SK-N-SH (cell line): ENCODE data around the gene MAP2K5. TPM values are rescaled to one million over a fixed set of nuclear protein-coding genes. Genes with fewer than 3 reads are reported as not detected.

Experiments
- CTCF ChIA-PET: fragments of 300-600, 350-600 bp; formaldehyde crosslinking; extraction: SDS; loops from one replicate; lab custom pipeline; 2021; lab: Yijun Ruan, JAX
- POLR2A ChIA-PET: fragments of 350-600 bp; sonication (Branson Sonifier 250); formaldehyde crosslinking; extraction: SDS; loops from one replicate; lab custom pipeline; 2020; ENCODE audit warnings: antibody characterized with exemption, inconsistent platforms; lab: Yijun Ruan, JAX
- DNase-seq: peaks from one replicate; pipeline ENCODE4 v3.0.0; 2012
- H2AFZ ChIP-seq: fragments of 200-600 bp; sonication (generic); 2 replicates; pipeline ENCODE4 v1.8.1; 2016; ENCODE audit warnings: antibody characterized with exemption, mild to moderate bottlenecking, low read depth
- H3F3A ChIP-seq: fragments of 200-600 bp; sonication (generic); replicated peaks from 2 replicates; pipeline ENCODE3; 2016; ENCODE audit warnings: antibody characterized with exemption, mild to moderate bottlenecking; ENCODE audit not compliant: insufficient read depth
- H3K27ac ChIP-seq, 2 experiments: fragments of 200-500 bp in 1 of 2; fragments of 200-600 bp in 1 of 2; sonication (Bioruptor generic) in 1 of 2; sonication (generic), shearing (Covaris generic) in 1 of 2; 2 replicates each; pipeline versions ENCODE4 v1.5.1 to v1.6.1; 2014 to 2016; ENCODE audit warnings: low read depth in 2 of 2, inconsistent platforms in 1 of 2, low read length in 1 of 2, mild to moderate bottlenecking in 1 of 2, mixed read lengths in 1 of 2
- H3K27me3 ChIP-seq: fragments of 200-600 bp; sonication (generic), shearing (Covaris generic); 2 replicates; pipeline ENCODE4 v1.6.1; 2016; ENCODE audit warnings: mixed run types; ENCODE audit not compliant: insufficient read depth
- H3K36me3 ChIP-seq, 2 experiments: fragments of 200-500 bp in 1 of 2; fragments of 200-600 bp in 1 of 2; sonication (Bioruptor generic) in 1 of 2; sonication (generic) in 1 of 2; replicated peaks in 1 of 2; 2 replicates each; pipeline versions ENCODE3 to v1.5.1; 2014 to 2016; ENCODE audit warnings: low read length in 1 of 2, mild to moderate bottlenecking in 1 of 2; ENCODE audit not compliant: insufficient read depth in 2 of 2, control insufficient read depth in 1 of 2
- H3K4me1 ChIP-seq, 2 experiments: fragments of 200-500 bp in 1 of 2; fragments of 200-600 bp in 1 of 2; sonication (Bioruptor generic) in 1 of 2; sonication (generic), shearing (Covaris generic) in 1 of 2; 2 replicates each; pipeline versions ENCODE4 v1.5.1 to v1.6.1; 2014 to 2016; ENCODE audit warnings: low read depth in 1 of 2, low read length in 1 of 2, mixed run types in 1 of 2; ENCODE audit not compliant: insufficient read depth in 2 of 2, control insufficient read depth in 1 of 2
- H3K4me2 ChIP-seq: fragments of 200-600 bp; sonication (generic), shearing (Covaris generic); 2 replicates; pipeline ENCODE4 v1.6.1; 2017; ENCODE audit warnings: mixed run types
- H3K4me3 ChIP-seq, 2 experiments: fragments of 200-500 bp in 1 of 2; fragments of 200-600 bp in 1 of 2; sonication (Bioruptor generic) in 1 of 2; sonication (generic), shearing (Covaris generic) in 1 of 2; 2 replicates each; pipeline versions ENCODE4 v1.5.1 to v1.8.1; 2014 to 2016; ENCODE audit warnings: low read depth in 2 of 2, inconsistent platforms in 1 of 2, low read length in 1 of 2, mild to moderate bottlenecking in 1 of 2, mixed read lengths in 1 of 2, moderate library complexity in 1 of 2
- H3K79me2 ChIP-seq: fragments of 200-600 bp; sonication (generic); 2 replicates; pipeline ENCODE4 v1.8.1; 2017; ENCODE audit warnings: mild to moderate bottlenecking; ENCODE audit not compliant: insufficient read depth
- H3K9ac ChIP-seq: fragments of 200-600 bp; sonication (generic); 2 replicates; pipeline ENCODE4 v1.6.1; 2017; ENCODE audit warnings: mixed run types
- H3K9me2 ChIP-seq: fragments of 200-600 bp; sonication (generic); 2 replicates; pipeline ENCODE4 v1.6.1; 2017; ENCODE audit warnings: mixed run types
- H3K9me3 ChIP-seq: fragments of 200-600 bp; sonication (generic); 2 replicates; pipeline ENCODE4 v1.6.1; 2017; ENCODE audit warnings: mixed run types, mild to moderate bottlenecking, moderate library complexity
- H4K20me1 ChIP-seq: fragments of 200-600 bp; sonication (generic); 2 replicates; pipeline ENCODE4 v1.6.1; 2017; ENCODE audit warnings: mild to moderate bottlenecking, mixed run types; ENCODE audit not compliant: insufficient read depth
- EZH2phosphoT487 ChIP-seq: fragments of 200-600 bp; sonication (generic); IDR thresholded peaks from 2 replicates; pipeline ENCODE4 v1.6.1; 2017; ENCODE audit warnings: low read depth, mixed run types, mild to moderate bottlenecking, antibody characterized with exemption, moderate library complexity, borderline replicate concordance
- FOSL2 ChIP-seq: IDR thresholded peaks from 2 replicates; pipeline ENCODE4 v1.4.0; 2012; ENCODE audit warnings: low read depth, mild to moderate bottlenecking, moderate library complexity, borderline replicate concordance
- GABPA ChIP-seq: IDR thresholded peaks from 2 replicates; pipeline ENCODE4 v1.4.0; 2012; ENCODE audit warnings: low read depth, mild to moderate bottlenecking
- JUND ChIP-seq: IDR thresholded peaks from 2 replicates; pipeline ENCODE4 v1.4.0; 2012
- MEF2A ChIP-seq: IDR thresholded peaks from 2 replicates; pipeline ENCODE4 v1.4.0; 2012; ENCODE audit warnings: low read depth, borderline replicate concordance
- MXI1 ChIP-seq: IDR thresholded peaks from 2 replicates; pipeline ENCODE4 v1.6.1; 2012; ENCODE audit warnings: mild to moderate bottlenecking, low read depth, low read length, improper control_type of control experiment
- NRF1 ChIP-seq: IDR thresholded peaks from 2 replicates; pipeline ENCODE4 v1.6.1; 2012; ENCODE audit warnings: low read depth, mild to moderate bottlenecking, low read length
- PBX3 ChIP-seq: IDR thresholded peaks from 2 replicates; pipeline ENCODE4; 2012
- RCOR1 ChIP-seq: fragments of 150-350 bp; IDR thresholded peaks from 2 replicates; pipeline ENCODE4 v1.6.1; 2017; ENCODE audit warnings: antibody characterized with exemption, low read length
- TEAD4 ChIP-seq: IDR thresholded peaks from 2 replicates; pipeline ENCODE4 v1.4.0; 2012; ENCODE audit warnings: mild to moderate bottlenecking, borderline replicate concordance; ENCODE audit not compliant: insufficient read depth
- USF1 ChIP-seq: IDR thresholded peaks from 2 replicates; pipeline ENCODE4 v1.4.0; 2012; ENCODE audit warnings: low read depth, borderline replicate concordance
- ZBTB33 ChIP-seq: IDR thresholded peaks from 2 replicates; pipeline ENCODE4 v1.4.0; 2012; ENCODE audit warnings: low read depth, borderline replicate concordance
- WGBS: methylation state at CpG from one replicate; pipeline ENCODE4 v1.1.6; 2017; ENCODE audit warnings: low lambda C conversion rate; 5-methylcytosine and 5-hydroxymethylcytosine counted together
- polyA plus RNA-seq, 3 experiments: library from polyadenylated mRNA; depleted of rRNA; stranded (reverse); fragments of >200 nt; gene quantifications; 2 replicates each; pipeline ENCODE4 v1.2.3, GENCODE V29; 2012
- TF ChIP-seq, protein P1 (sequence below): fragments of 150-350 bp; IDR thresholded peaks from 2 replicates; pipeline ENCODE4 v1.6.1; 2016; ENCODE audit warnings: mild to moderate bottlenecking, low read depth, low read length
- TF ChIP-seq, protein P2 (sequence below): IDR thresholded peaks from 2 replicates; pipeline ENCODE4 v1.4.0; 2012; ENCODE audit warnings: low read depth
- TF ChIP-seq, protein P3 (sequence below): fragments of 150-350 bp; IDR thresholded peaks from 2 replicates; pipeline ENCODE4 v1.6.1; 2017; ENCODE audit warnings: antibody characterized with exemption, low read length, low read depth, borderline replicate concordance

MAP2K5 gene
- polyA plus RNA-seq, 1 of the 3 experiments (the other 2 are of a cell fraction), result 6.2 TPM

DNA sequence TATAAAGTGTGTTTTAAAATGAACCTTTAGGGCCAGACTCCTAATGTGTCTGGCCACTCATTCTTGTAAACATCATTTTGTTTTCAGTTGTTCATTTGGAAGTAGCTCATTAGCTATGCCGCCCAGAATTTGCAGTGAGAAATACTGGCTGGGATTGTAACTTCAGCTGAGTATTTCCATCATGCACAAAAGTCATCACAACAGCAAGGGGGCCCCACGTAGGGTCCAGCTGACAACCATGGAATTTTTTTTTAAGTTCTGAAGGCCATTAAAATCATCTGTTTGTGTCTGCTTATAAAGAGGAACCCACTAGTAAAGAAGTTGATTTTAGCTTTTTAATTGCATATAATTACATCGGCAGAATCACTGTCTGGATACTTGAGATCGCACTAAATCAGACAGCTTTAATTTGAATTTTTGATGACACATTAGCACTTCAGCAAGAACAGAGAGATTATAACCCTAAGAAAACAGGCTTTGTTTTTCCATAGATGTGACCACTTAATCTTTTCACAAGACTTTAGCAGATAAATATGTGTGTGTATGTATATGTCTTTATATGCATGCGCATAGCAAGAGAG, 236.6 kb downstream of the MAP2K5 start (continued):
- TF ChIP-seq USF1 (no peak), MEF2A (no peak)

- CTCF ChIA-PET, result no interaction called here
- Histone ChIP-seq H3K79me2 (no peaks in the 10 kb centered on the region), H3F3A (no peaks in the 10 kb centered on the region), H3K4me1 (peaks cover 2 to 12% of the 10 kb centered on the region in 2 experiments), H3K27ac (no peak overlapping the region), H4K20me1 (no peaks in the 10 kb centered on the region), H3K4me2 (no peak overlapping the region), H3K9me3 (no peaks in the 10 kb centered on the region), H3K9ac (no peak overlapping the region), H3K27me3 (no peaks in the 10 kb centered on the region), H3K4me3 (no peak overlapping the region), H2AFZ (no peak overlapping the region), H3K9me2 (no peaks in the 10 kb centered on the region), H3K36me3 (peaks cover 0 to 6% of the 10 kb centered on the region in 2 experiments)
- POLR2A ChIA-PET, result no interaction called here
- DNase-seq, result no peak
- TF ChIP-seq, protein P1, sequence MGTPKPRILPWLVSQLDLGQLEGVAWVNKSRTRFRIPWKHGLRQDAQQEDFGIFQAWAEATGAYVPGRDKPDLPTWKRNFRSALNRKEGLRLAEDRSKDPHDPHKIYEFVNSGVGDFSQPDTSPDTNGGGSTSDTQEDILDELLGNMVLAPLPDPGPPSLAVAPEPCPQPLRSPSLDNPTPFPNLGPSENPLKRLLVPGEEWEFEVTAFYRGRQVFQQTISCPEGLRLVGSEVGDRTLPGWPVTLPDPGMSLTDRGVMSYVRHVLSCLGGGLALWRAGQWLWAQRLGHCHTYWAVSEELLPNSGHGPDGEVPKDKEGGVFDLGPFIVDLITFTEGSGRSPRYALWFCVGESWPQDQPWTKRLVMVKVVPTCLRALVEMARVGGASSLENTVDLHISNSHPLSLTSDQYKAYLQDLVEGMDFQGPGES, result no peak
- TF ChIP-seq JUND (no peak), GABPA (no peak), MXI1 (no peak), EZH2phosphoT487 (no peak), NRF1 (no peak), RCOR1 (no peak)
- TF ChIP-seq, protein P2, sequence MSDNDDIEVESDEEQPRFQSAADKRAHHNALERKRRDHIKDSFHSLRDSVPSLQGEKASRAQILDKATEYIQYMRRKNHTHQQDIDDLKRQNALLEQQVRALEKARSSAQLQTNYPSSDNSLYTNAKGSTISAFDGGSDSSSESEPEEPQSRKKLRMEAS, result no peak
- TF ChIP-seq, protein P3, sequence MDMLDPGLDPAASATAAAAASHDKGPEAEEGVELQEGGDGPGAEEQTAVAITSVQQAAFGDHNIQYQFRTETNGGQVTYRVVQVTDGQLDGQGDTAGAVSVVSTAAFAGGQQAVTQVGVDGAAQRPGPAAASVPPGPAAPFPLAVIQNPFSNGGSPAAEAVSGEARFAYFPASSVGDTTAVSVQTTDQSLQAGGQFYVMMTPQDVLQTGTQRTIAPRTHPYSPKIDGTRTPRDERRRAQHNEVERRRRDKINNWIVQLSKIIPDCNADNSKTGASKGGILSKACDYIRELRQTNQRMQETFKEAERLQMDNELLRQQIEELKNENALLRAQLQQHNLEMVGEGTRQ, result no peak
- WGBS, result 95% methylated on average over 6 of the region's 6 CpGs
Measured at GRCh38 chr15:67779549-67780111, 237.1 kb downstream of the MAP2K5 start.

GRCh38 chr15:67781061-67781460, 238.6 kb downstream of the MAP2K5 start:
- H2AFZ ChIP-seq, result no peak overlapping the region
- DNase-seq, result no peak
- H3K4me3 ChIP-seq, result no peak overlapping the region
- no peaks in the 10 kb centered on the region for H4K20me1 ChIP-seq
- H3K9me2 ChIP-seq, result no peaks in the 10 kb centered on the region
- H3K4me2 ChIP-seq, result no peak overlapping the region
- H3K9me3 ChIP-seq, result no peaks in the 10 kb centered on the region
- H3F3A ChIP-seq, result no peaks in the 10 kb centered on the region
- 90% methylated on average over 3 of the region's 3 CpGs for WGBS
- H3K36me3 ChIP-seq, result peaks cover 0 to 6% of the 10 kb centered on the region in 2 experiments
- H3K27ac ChIP-seq, result no peak overlapping the region
- POLR2A ChIA-PET, result no interaction called here
- no peaks in the 10 kb centered on the region for H3K79me2 ChIP-seq
- H3K4me1 ChIP-seq, result peaks cover 2 to 11% of the 10 kb centered on the region in 2 experiments
- no peak overlapping the region for H3K9ac ChIP-seq
- CTCF ChIA-PET, result no interaction called here
- H3K27me3 ChIP-seq, result no peaks in the 10 kb centered on the region
- no peak for TF ChIP-seq FOSL2
- TF ChIP-seq PBX3, result no peak
- no peak for TF ChIP-seq JUND
- TF ChIP-seq TEAD4, result no peak
- no peak for TF ChIP-seq ZBTB33
